ENCODE measurements around the gene STK24. TPM values are rescaled to one million over a fixed set of nuclear protein-coding genes. Genes with fewer than 3 reads are reported as not detected.

The STK24 gene
- total RNA-seq, 4 donors from 2014 or later: 29.7 to 73.5 (median 62.6) TPM

GRCh38 chr13:98473135-98473787, 103.6 kb downstream of the STK24 start:
- H3K4me3 ChIP-seq: no peak overlapping the region
- no peaks in the 10 kb centered on the region for H3K27me3 ChIP-seq
- no peak for TF ChIP-seq POLR2A (IDR thresholded peaks at IDR 0.05)
- TF ChIP-seq, protein P1, sequence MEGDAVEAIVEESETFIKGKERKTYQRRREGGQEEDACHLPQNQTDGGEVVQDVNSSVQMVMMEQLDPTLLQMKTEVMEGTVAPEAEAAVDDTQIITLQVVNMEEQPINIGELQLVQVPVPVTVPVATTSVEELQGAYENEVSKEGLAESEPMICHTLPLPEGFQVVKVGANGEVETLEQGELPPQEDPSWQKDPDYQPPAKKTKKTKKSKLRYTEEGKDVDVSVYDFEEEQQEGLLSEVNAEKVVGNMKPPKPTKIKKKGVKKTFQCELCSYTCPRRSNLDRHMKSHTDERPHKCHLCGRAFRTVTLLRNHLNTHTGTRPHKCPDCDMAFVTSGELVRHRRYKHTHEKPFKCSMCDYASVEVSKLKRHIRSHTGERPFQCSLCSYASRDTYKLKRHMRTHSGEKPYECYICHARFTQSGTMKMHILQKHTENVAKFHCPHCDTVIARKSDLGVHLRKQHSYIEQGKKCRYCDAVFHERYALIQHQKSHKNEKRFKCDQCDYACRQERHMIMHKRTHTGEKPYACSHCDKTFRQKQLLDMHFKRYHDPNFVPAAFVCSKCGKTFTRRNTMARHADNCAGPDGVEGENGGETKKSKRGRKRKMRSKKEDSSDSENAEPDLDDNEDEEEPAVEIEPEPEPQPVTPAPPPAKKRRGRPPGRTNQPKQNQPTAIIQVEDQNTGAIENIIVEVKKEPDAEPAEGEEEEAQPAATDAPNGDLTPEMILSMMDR (IDR thresholded peaks at IDR 0.05): no peak
- no peak for DNase-seq
- intact Hi-C loops (cut with DNase I; ENCODE audit: low total_unique reads): no loop called here
- H3K36me3 ChIP-seq: no peaks in the 10 kb centered on the region
- no peaks in the 10 kb centered on the region for H3K9me3 ChIP-seq
- peaks cover 0 to 13% of the 10 kb centered on the region in 2 donors for H3K4me1 ChIP-seq
- H3K27ac ChIP-seq: no peak overlapping the region

GRCh38 chr13:98471934-98472333, 105.0 kb downstream of the STK24 start:
- H3K9me3 ChIP-seq: no peaks in the 10 kb centered on the region
- H3K4me1 ChIP-seq: peaks cover 0 to 9% of the 10 kb centered on the region in 2 donors
- intact Hi-C loops (cut with DNase I; ENCODE audit: low total_unique reads): no loop called here
- no peak for DNase-seq
- no peak overlapping the region for H3K27ac ChIP-seq
- no peak overlapping the region for H3K4me3 ChIP-seq
- no peaks in the 10 kb centered on the region for H3K36me3 ChIP-seq
- TF ChIP-seq POLR2A (IDR thresholded peaks at IDR 0.05): no peak
- TF ChIP-seq, protein P1 (IDR thresholded peaks at IDR 0.05): no peak
- no peaks in the 10 kb centered on the region for H3K27me3 ChIP-seq

DNA sequence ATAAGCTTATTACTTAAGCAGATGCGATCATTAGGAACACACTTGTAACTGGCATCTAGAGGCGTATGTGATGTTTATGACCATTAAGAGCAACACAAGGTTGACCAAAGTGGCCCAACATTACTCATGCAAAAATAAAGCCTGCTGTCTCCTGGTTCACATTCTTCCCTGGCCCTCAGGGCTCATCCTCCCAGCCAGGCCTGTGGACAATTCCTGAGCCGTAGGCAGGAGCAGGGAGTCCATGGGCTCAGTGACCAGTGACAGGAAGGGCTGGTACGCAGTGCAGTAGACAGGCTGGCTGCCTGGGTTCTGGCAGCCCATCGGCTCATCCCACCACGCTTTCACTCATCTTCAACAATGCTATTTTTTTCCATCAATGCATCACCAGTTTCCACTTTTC, 106.0 kb downstream of the STK24 start:
- Histone ChIP-seq H3K4me1 (no peaks in the 10 kb centered on the region), H3K27ac (no peak overlapping the region), H3K9me3 (no peaks in the 10 kb centered on the region), H3K36me3 (no peaks in the 10 kb centered on the region), H3K27me3 (no peaks in the 10 kb centered on the region), H3K4me3 (no peak overlapping the region)
- intact Hi-C loops (cut with DNase I; ENCODE audit: low total_unique reads): no loop called here
- DNase-seq: no peak
- no peak for TF ChIP-seq POLR2A (IDR thresholded peaks at IDR 0.05)
- TF ChIP-seq, protein P1 (IDR thresholded peaks at IDR 0.05): no peak

DNA sequence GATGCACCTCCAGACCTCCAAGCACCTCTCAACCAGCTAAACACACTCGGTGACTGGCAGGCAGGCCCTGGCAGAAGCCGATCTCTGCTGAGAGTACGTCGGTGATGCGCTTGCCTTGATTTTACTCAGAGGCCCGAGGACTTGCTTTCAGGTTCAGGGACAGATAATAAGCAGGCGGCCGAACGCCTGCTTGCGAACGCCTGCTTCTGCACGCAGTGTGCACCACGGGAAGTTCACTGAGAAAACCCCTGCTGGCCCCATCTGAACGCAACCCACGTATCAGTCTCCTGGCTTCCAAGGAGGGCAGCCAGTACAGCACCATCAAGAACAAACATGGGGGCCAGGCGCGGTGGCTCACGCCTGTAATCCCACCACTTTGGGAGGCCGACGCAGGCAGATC, 108.0 kb downstream of the STK24 start:
- no peaks in the 10 kb centered on the region for H3K4me1 ChIP-seq
- intact Hi-C loops (cut with DNase I; ENCODE audit: low total_unique reads): no loop called here
- H3K27me3 ChIP-seq: no peaks in the 10 kb centered on the region
- no peak for DNase-seq
- H3K27ac ChIP-seq: no peak overlapping the region
- no peaks in the 10 kb centered on the region for H3K9me3 ChIP-seq
- no peak overlapping the region for H3K4me3 ChIP-seq
- no peak for TF ChIP-seq POLR2A (IDR thresholded peaks at IDR 0.05)
- TF ChIP-seq, protein P1 (IDR thresholded peaks at IDR 0.05): no peak
- no peaks in the 10 kb centered on the region for H3K36me3 ChIP-seq

GRCh38 chr13:98468361-98468760, 108.5 kb downstream of the STK24 start:
- no peak for DNase-seq
- no peak overlapping the region for H3K27ac ChIP-seq
- H3K36me3 ChIP-seq: no peaks in the 10 kb centered on the region
- no peaks in the 10 kb centered on the region for H3K9me3 ChIP-seq
- H3K4me3 ChIP-seq: no peak overlapping the region
- intact Hi-C loops (cut with DNase I; ENCODE audit: low total_unique reads): no loop called here
- H3K27me3 ChIP-seq: no peaks in the 10 kb centered on the region
- TF ChIP-seq, protein P1 (IDR thresholded peaks at IDR 0.05): no peak
- no peak for TF ChIP-seq POLR2A (IDR thresholded peaks at IDR 0.05)
- H3K4me1 ChIP-seq: no peaks in the 10 kb centered on the region
